ENCODE results near the gene NOL4L.

- TF ChIP-seq POLR2A (IDR thresholded peaks at IDR 0.05) (no peak), CTCF (IDR thresholded peaks at IDR 0.05) (no peak), EP300 (IDR thresholded peaks at IDR 0.05) (no peak)
These were observed 62.1 kb downstream of the NOL4L start for GRCh38 chr20:32522776-32523612.

Measured in suprapubic skin (tissue), 3 donors.